Measurements from ENCODE around the gene SEC24D.
A peak's percentile ranks its signal among the peaks of the same experiment; 100 is the strongest.

Gene SEC24D

DNA sequence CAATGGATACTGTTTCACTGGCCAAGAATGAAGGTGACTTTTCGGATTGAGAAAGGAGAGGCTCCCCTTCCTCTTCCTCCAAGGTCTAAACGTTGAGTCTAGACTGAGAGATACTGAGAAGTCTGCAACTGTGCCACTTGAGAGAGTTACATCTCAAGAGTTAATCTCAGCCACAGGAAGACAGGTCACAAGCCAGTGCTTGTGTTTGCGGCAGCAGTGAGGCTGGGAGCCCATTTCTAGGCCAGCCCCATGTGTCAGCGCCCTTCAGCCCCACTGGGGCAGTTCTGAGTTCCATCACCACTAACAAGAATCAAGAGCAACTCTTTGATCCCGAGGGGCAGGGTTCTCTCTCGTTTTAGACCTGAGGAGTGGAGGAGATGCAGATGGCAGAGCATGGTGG lies 7.3 kb upstream of the SEC24D start:
- DNase-seq: no peak

DNA sequence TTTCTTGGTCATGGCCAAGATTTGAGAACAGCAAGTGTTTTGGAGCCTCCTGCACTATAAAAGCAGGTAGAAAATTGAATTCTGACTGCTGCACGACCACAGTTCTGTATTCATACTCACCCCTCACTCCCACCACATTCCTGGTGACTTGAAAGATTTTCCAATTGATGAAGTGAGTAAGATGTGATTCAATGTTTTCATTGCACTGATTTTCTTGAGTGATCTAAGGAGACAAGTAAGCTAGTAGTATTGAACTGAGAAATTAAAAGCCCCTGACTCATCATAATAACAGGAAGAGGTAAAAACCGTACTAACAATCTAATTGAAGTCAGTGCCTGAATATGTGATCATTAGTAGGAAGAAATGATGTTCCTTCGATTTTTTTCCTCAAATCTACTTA lies 6.1 kb upstream of the SEC24D start:
- DNase-seq: no peak

DNA sequence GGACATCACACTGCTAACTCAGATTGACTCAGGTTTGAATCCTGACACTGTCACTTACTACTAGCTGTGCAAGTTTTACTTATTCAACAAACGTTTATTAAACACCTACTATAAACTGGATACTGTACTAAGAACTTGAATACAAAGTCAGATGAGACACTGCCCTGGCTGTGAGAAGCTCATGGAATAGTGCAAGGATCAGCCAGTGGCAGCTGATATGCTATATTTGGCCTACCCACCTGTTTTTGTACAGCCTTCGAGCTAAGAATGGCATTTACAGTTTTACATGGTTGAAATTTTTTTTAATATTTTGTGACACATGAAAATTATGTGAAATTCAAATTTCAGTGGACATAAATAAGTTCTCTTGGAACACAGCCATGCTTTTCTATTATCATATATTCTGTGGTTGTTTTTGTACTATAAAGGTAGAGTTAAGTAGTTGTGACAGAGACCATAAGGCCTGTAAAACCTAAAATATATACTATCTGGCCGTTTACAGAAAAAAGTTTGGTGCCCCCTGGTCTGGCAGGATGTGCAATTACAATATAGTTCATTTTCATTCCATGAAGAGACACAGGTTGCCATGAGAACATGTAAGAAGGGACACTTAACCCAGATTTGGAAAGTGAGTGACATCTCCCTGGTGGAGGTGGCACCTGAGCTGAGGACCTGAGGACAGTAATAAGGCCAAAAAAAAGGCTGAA lies 3.4 kb upstream of the SEC24D start:
- DNase-seq: no peak

GRCh38 chr4:118837121-118837507 lies 1.2 kb upstream of the SEC24D start:
- DNase-seq: no peak

GRCh38 chr4:118836301-118837120 lies 585 bp upstream of the SEC24D start:
- DNase-seq: peak; percentile 17

DNA sequence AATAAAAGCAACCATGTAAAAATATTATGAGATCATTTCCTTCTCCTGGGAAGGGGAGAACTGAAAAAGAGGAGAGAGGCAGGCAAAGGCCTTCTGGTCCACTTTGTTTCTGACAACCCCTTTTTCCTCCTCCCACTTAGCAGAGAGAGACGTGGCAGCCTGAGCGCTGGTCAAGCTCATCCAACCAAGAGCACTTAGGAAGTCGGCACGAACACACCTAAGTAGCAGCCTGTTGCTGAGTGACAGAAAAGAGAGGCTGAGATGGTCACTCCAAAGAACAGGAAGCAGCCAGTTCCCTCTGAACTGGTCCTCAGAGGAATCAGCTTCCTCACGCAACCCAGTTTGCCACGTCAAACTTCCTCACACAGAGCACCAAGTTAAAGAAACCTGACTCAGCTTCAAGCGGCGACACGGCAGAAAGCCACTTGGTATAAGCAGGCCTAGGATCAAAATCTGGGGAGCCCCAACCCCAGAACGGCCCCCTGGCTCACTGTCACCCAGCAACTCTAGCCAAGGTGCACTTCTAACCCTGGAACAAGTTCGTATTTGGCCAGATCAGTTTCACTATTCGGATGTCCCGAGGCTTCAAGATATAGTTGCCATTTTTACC lies 861 bp downstream of the SEC24D start:
- DNase-seq: peak; percentile 16

DNA sequence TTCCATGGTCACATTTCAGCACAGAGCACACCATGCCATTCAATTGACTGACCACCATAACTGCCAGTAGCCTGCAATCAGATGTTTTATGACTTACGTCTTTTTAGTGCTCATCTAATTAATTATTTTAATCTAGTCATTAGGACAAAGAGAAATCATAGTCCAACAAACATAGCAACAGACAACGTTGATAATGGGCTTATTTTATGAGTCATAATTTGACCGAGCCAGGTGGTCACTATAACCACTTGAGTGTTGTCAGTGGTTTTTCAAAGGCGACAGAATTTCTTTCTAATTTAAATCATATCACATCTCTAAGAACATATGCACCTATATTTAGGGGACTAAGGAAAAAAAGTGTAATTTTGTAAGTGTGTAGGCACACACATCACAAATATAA lies 1.9 kb downstream of the SEC24D start:
- no peak for DNase-seq

DNA sequence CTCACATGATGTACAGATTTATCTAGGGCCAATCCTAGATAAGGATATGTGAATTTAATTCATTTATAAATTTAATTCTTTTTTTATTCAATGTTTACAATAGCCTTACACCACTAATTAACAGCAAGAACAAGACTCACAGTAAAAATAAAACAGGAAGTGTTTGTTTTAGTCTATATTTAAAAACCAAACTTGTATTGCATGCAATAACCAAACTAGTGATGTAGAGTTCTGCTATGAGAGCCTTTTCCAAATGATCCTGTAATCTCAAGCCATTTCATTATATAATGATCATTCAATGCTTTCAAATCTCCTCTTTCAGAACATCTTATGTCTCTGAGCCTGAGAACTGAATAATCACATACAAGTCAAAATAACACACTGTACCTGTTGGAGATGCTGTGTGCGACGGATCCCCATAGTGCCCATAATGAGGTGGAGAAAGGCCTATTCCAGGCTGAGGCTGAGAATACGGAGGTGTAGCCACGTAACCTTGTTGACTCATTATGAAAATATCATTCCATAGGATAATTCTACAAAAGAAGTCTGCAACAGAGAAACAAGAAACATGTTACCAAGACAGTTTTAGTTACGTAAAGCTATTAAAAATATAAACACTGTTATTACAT lies 2.6 kb downstream of the SEC24D start:
- DNase-seq: no peak

DNA sequence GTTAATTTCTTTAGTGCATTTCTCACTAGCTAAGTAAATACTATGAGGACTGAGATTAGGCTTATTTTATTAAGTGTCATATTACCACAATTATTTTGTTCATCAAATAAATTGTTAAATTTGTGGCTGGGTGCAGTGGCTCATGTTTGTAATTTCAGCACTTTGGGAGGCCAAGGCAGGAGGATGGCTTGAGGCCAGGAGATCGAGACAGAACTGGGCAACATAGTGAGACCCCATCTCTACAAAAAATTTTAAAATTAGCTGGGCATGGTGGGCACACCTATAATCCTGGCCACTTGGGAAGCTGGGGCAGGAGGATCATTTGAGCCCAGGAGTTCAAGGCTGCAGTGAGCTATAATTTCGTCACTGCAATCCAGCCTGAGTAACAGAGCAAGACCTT lies 6.8 kb downstream of the SEC24D start:
- no peak for DNase-seq

- DNase-seq: no peak
Measured at GRCh38 chr4:118826723-118827444, 9.0 kb downstream of the SEC24D start.

- DNase-seq: no peak
Measured at GRCh38 chr4:118825799-118826198, 10.1 kb downstream of the SEC24D start.

DNA sequence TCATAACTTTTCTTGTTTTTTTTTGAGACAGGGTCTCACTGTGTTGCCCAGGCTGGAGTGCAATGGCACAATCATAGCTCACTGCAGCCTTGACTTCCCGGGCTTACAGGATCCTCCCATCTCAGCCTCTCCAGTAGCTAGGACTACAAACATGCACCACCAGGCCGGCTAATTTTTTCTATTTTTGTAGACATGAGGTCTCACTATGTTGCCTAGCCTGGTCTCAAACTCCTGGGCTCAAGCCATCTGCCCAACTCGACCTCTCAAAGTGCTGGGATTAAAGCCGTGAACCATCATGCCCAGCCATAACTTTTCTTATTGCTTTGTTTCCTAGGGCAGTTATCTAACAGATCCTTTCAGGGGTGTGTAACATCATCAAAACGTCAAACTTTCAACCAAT lies 11.8 kb downstream of the SEC24D start:
- no peak for DNase-seq

- DNase-seq: peak; percentile 76
Measured at GRCh38 chr4:118823471-118823870, 12.5 kb downstream of the SEC24D start.

- DNase-seq: no peak
Measured at GRCh38 chr4:118821590-118822293, 14.2 kb downstream of the SEC24D start.

DNA sequence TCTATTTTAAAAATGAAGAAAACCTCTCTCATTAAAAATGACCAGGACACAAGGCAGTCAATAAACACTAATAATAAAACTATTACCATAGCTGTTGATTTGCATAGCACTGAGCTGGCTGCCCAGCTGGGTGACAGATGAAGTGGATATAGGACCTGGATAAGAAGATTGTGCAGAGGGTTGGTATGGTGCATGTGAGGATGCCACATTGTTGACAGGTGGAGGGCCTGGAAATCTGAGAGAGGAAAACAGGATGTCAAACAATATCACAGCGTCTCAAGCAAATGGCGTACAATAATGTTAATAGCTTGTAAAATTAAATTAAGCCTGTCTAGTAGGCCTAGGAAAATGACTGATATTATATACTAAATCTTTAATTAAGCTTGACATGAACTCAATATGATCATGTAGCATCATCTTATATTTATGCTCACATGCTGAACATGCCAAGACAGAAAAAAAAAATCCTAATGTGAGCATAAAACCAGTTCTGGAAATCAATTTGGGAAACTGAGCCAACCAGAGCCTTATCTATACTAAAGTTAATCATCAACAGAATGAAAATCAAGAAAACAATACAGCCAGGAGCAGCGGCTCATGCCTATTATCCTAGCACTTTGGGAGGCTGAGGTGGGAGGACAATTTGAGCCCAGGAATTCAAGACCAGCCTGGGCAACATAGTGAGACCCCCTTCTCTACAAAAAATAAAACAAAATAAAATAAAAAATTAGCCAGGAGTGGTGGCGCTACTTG lies 18.6 kb downstream of the SEC24D start:
- no peak for DNase-seq

GRCh38 chr4:118816538-118817177 lies 19.3 kb downstream of the SEC24D start:
- no peak for DNase-seq

GRCh38 chr4:118814891-118815290 lies 21.0 kb downstream of the SEC24D start:
- no peak for DNase-seq

- DNase-seq: no peak
Measured at GRCh38 chr4:118814058-118814457, 21.9 kb downstream of the SEC24D start.

- DNase-seq: no peak
Measured at GRCh38 chr4:118813561-118813960, 22.4 kb downstream of the SEC24D start.

DNA sequence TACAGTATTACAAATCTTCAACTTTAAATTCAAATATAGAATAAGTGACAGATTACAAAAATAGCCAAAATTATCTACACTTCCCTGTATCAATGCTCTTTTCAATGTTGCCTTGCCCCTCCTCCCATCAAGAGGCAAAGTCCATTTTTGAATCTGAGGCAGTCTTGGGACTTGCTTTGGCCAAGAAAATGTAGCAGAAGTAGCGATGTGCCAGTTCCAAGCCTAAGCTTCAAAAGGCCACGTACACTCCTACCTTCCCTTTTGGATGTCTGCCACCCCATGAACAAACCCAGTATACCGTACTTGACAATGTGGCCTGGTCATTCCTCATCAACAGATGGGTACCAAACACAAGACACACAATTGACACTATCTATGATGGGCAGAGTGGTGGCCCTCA lies 24.1 kb downstream of the SEC24D start:
- DNase-seq: no peak

All from NCI-H1105 treated with DMSO at 0.1 percent for 48 hours (cell line).